A549 (cell line): ENCODE results near the gene BABAM2. TPM values are rescaled to one million over a fixed set of nuclear protein-coding genes. Genes with fewer than 3 reads are reported as not detected.

ENCODE experiments used
- ATAC-seq, 2 experiments: fragments of 200-7000 bp in 1 of 2; fragments of >200 bp in 1 of 2; cut with Nextera tagmentation in 1 of 2; cut with Tn5 transposase in 1 of 2; 3 replicates each; pipeline versions ENCODE4 v1.8.0 to v1.9.1; 2018 to 2020; ENCODE audit warnings: mild to moderate bottlenecking in 1 of 2, moderate library complexity in 1 of 2
- CTCF ChIA-PET: fragments of 300-600 bp; sonication (Branson Sonifier 250); formaldehyde crosslinking; extraction: SDS; loops from one replicate; lab custom pipeline; 2021; ENCODE audit warnings: antibody characterized with exemption, inconsistent platforms; lab: Yijun Ruan, JAX
- POLR2A ChIA-PET: fragments of 350-600 bp; formaldehyde crosslinking; extraction: SDS; loops from one replicate; lab custom pipeline; 2021; ENCODE audit warnings: antibody characterized with exemption, inconsistent platforms; lab: Yijun Ruan, JAX
- DNase-seq, 2 experiments: peaks; one replicate each; pipeline versions ENCODE4 v3.0.0 to v3.0.0-alpha.2; 2011 to 2016; ENCODE audit warnings: low read depth in 1 of 2, low spot score in 1 of 2
- FAIRE-seq: peaks from 2 replicates; lab custom pipeline; 2011; peaks lifted over from hg19 to GRCh38; lab: Jason Lieb, UNC
- H3K27ac ChIP-seq, 2 experiments: fragments of >200 bp; sonication (Bioruptor Twin); formaldehyde crosslinking; 3 replicates each; pipeline ENCODE4 v1.5.1; 2016 to 2017
- H3K4me1 ChIP-seq: fragments of >200 bp; sonication (Bioruptor Twin); formaldehyde crosslinking; 3 replicates; pipeline ENCODE4 v1.6.1; 2016
- H3K4me2 ChIP-seq: fragments of >200 bp; sonication (Bioruptor Twin); formaldehyde crosslinking; 3 replicates; pipeline ENCODE4 v1.6.1; 2016
- H3K4me3 ChIP-seq: fragments of >200 bp; sonication (Bioruptor Twin); formaldehyde crosslinking; 3 replicates; pipeline ENCODE4 v1.5.1; 2016
- H3K9me3 ChIP-seq: fragments of >200 bp; sonication (Bioruptor Twin); formaldehyde crosslinking; 3 replicates; pipeline ENCODE4 v1.6.1; 2016
- BHLHE40 ChIP-seq: IDR thresholded peaks from 2 replicates; pipeline ENCODE4 v1.6.1; 2012; ENCODE audit warnings: low read depth, low read length, inconsistent platforms
- CEBPB ChIP-seq, 2 experiments: fragments of >200 bp in 1 of 2; sonication (Bioruptor Twin) in 1 of 2; formaldehyde crosslinking in 1 of 2; IDR thresholded peaks; 2 replicates each; pipeline ENCODE4 v1.6.1; 2012 to 2016
- EHF ChIP-seq: fragments of 250-450 bp; sonication (Bioruptor Pico); IDR thresholded peaks from 2 replicates; pipeline ENCODE4 v1.5.0; 2020; ENCODE audit warnings: mild to moderate bottlenecking
- EHMT2 ChIP-seq: fragments of 200-600 bp; sonication (generic); IDR thresholded peaks from 2 replicates; pipeline ENCODE4 v1.6.1; 2016; ENCODE audit warnings: antibody characterized with exemption, low read depth, mild to moderate bottlenecking, moderate library complexity
- FOSB ChIP-seq: fragments of 250-450 bp; sonication (Bioruptor Pico); IDR thresholded peaks from 2 replicates; pipeline ENCODE4 v1.5.0; 2020; ENCODE audit warnings: mild to moderate bottlenecking, moderate library complexity
- HDAC2 ChIP-seq: fragments of 200-600 bp; sonication (generic); IDR thresholded peaks from 2 replicates; pipeline ENCODE4 v1.6.1; 2016
- HEYL ChIP-seq: fragments of 250-450 bp; sonication (Bioruptor Pico); IDR thresholded peaks from 2 replicates; pipeline ENCODE4 v1.8.0; 2021; ENCODE audit warnings: mild to moderate bottlenecking, moderate library complexity
- HOXB13 ChIP-seq: fragments of 250-450 bp; sonication (Bioruptor Pico); IDR thresholded peaks from 2 replicates; pipeline ENCODE4 v1.5.0; 2020; ENCODE audit warnings: low read depth, mild to moderate bottlenecking, moderate library complexity
- JUNB ChIP-seq: fragments of >200 bp; sonication (Bioruptor Twin); formaldehyde crosslinking; IDR thresholded peaks from 2 replicates; pipeline ENCODE4 v1.6.1; 2016
- KDM5A ChIP-seq: fragments of 200-600 bp; sonication (generic); IDR thresholded peaks from 2 replicates; pipeline ENCODE4 v1.6.1; 2016; ENCODE audit warnings: antibody characterized with exemption, mild to moderate bottlenecking
- MAFK ChIP-seq: fragments of 450-650 bp; IDR thresholded peaks from 2 replicates; pipeline ENCODE4 v1.6.1; 2014; ENCODE audit not compliant: partially characterized antibody
- MYC ChIP-seq: IDR thresholded peaks from 2 replicates; pipeline ENCODE4 v1.6.1; 2012; ENCODE audit warnings: mild to moderate bottlenecking, inconsistent platforms, low read length, improper control_type of control experiment, borderline replicate concordance
- NFE2L2 ChIP-seq: fragments of 150-350 bp; conservative IDR thresholded peaks from 2 replicates; pipeline ENCODE4 v1.6.1; 2014; ENCODE audit warnings: low read length
- RAD21 ChIP-seq, 2 experiments: fragments of >200 bp in 1 of 2; sonication (Bioruptor Twin) in 1 of 2; formaldehyde crosslinking in 1 of 2; IDR thresholded peaks in 1 of 2; conservative IDR thresholded peaks in 1 of 2; 2 replicates in 1 of 2; 3 replicates in 1 of 2; pipeline ENCODE4 v1.6.1; 2012 to 2018; ENCODE audit warnings: inconsistent platforms in 1 of 2
- RCOR1 ChIP-seq: fragments of 150-350 bp; IDR thresholded peaks from 2 replicates; pipeline ENCODE4 v1.6.1; 2014; ENCODE audit warnings: antibody characterized with exemption, low read length, low read depth
- RFX5 ChIP-seq: fragments of 450-650 bp; IDR thresholded peaks from 2 replicates; pipeline ENCODE4 v1.7.1; 2014; ENCODE audit warnings: antibody characterized with exemption, mild to moderate bottlenecking, moderate library complexity
- SREBF2 ChIP-seq: fragments of 450-650 bp; IDR thresholded peaks from 2 replicates; pipeline ENCODE4 v1.6.1; 2014; ENCODE audit warnings: mild to moderate bottlenecking, moderate library complexity
- TFCP2L1 ChIP-seq: fragments of 250-450 bp; sonication (Bioruptor Pico); IDR thresholded peaks from 2 replicates; pipeline ENCODE4 v1.5.0; 2021; ENCODE audit warnings: mild to moderate bottlenecking
- ZC3H11A ChIP-seq: fragments of 450-650 bp; IDR thresholded peaks from 2 replicates; pipeline ENCODE4 v1.6.1; 2014; ENCODE audit warnings: antibody characterized with exemption, mild to moderate bottlenecking
- ZFP36 ChIP-seq: fragments of 450-650 bp; IDR thresholded peaks from 2 replicates; pipeline ENCODE4 v1.6.1; 2014; ENCODE audit warnings: borderline replicate concordance; ENCODE audit not compliant: partially characterized antibody
- ZNF302 ChIP-seq: fragments of 250-450 bp; sonication (Bioruptor Pico); IDR thresholded peaks from 2 replicates; pipeline ENCODE4 v1.9.0; 2021; ENCODE audit warnings: inconsistent platforms, mild to moderate bottlenecking, moderate library complexity
- ZSCAN20 ChIP-seq: fragments of 250-450 bp; sonication (Bioruptor Pico); IDR thresholded peaks from 2 replicates; pipeline ENCODE4 v1.8.0; 2022; ENCODE audit warnings: mild to moderate bottlenecking, moderate library complexity
- WGBS: methylation state at CpG from one replicate; pipeline ENCODE4 v1.1.6; 2017; ENCODE audit errors: missing lambda C conversion rate; 5-methylcytosine and 5-hydroxymethylcytosine counted together
- polyA plus RNA-seq, 4 experiments: library from polyadenylated mRNA; depleted of rRNA in 3 of 4; stranded (reverse); fragments of >200 nt; fragmentation: RNase III in 1 of 4; extraction: RNeasy Plus Mini Kit Qiagen cat#74134 plus additional on column Dnase treatment in 1 of 4; gene quantifications; 2 replicates in 3 of 4; 3 replicates in 1 of 4; pipeline ENCODE4 v1.2.3, GENCODE V29; 2011 to 2017
- TF ChIP-seq, protein P1 (sequence below): fragments of >200 bp; sonication (Bioruptor Twin); formaldehyde crosslinking; IDR thresholded peaks from 3 replicates; pipeline ENCODE4 v1.6.1; 2016
- TF ChIP-seq, protein P2 (sequence below): fragments of >200 bp; sonication (Bioruptor Twin); formaldehyde crosslinking; IDR thresholded peaks from 2 replicates; pipeline ENCODE4 v1.6.1; 2016
- TF ChIP-seq, protein P3 (sequence below): fragments of 200-600 bp; sonication (generic); IDR thresholded peaks from 2 replicates; pipeline ENCODE4 v1.6.1; 2016; ENCODE audit warnings: antibody characterized with exemption, mild to moderate bottlenecking, moderate library complexity
- TF ChIP-seq, protein P4 (sequence below): fragments of >200 bp; sonication (Bioruptor Twin); formaldehyde crosslinking; IDR thresholded peaks from 3 replicates; pipeline ENCODE4 v1.5.1; 2016

BABAM2 gene
- polyA plus RNA-seq, 2 of the 4 experiments (the other 2 are of a cell fraction), result 53.7 to 78.4 TPM

DNA sequence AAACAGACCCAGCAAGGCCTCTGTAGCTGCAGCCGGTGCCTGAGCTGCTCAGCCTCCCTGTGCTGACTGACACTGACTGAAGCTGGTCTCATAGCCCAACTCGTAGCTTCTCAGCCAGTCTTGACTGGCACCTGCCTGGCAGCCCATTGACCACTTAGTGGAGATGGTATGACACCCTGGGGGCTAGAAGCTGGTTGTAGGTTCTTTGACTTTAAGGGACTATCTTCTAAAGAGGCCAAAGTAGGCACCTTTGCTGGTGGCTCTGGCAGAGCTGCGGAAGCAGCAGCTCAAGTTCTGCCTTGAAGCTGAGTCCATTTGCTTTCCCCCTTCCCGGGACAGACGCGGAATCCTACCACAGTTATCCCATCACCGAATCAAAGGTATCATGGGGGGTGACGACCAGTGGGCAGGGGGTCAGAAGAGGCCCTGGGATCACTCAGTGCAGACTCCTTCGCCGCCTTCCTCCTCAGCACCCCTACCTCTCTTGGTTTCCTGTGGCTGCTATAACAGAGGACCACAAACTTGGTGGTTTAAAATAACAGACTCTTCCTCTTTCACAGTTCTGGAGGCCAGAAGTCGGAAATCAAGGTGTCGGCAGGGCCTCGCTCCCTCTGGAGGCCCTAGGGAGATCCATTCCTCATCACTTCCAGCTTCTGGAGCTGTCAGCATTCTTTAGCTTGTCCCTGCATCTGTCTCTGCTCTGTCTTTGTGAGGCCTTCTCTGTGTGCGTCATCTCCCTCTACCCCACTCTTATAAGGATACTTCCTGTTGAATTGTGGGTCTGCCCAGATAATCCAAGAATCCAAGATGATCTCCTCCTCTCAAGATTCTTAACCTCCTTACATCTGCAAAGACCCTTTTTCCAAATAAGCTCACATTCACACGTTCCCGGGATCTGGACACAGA lies 488.4 kb downstream of the BABAM2 start (continued):
- TF ChIP-seq EHF (CRISPR knock-in tag) (no peak), HDAC2 (no peak), NFE2L2 (no peak), RFX5 (no peak), HEYL (CRISPR knock-in tag) (no peak), RCOR1 (no peak)

- CTCF ChIA-PET, result interaction anchor here (0.6 to 3.3 kb wide), 12 partner anchors 9 to 697 kb away, joined by 3 to 10 read pairs (median 4); no protein-coding TSS in a partner anchor
- TF ChIP-seq, protein P1, sequence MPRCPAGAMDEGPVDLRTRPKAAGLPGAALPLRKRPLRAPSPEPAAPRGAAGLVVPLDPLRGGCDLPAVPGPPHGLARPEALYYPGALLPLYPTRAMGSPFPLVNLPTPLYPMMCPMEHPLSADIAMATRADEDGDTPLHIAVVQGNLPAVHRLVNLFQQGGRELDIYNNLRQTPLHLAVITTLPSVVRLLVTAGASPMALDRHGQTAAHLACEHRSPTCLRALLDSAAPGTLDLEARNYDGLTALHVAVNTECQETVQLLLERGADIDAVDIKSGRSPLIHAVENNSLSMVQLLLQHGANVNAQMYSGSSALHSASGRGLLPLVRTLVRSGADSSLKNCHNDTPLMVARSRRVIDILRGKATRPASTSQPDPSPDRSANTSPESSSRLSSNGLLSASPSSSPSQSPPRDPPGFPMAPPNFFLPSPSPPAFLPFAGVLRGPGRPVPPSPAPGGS, result no peak
- TF ChIP-seq KDM5A (no peak), ZFP36 (no peak), SREBF2 (no peak), RAD21 (conservative IDR thresholded peaks at IDR 0.05 in 1 of 2, IDR thresholded peaks at IDR 0.05 in 1 of 2) (no peak), CEBPB (IDR thresholded peaks at IDR 0.05) (no peak), HDAC2 (no peak), ZNF302 (CRISPR knock-in tag) (no peak), MAFK (no peak), ZSCAN20 (CRISPR knock-in tag) (no peak), FOSB (CRISPR knock-in tag) (no peak), MYC (no peak), BHLHE40 (no peak), TFCP2L1 (CRISPR knock-in tag) (no peak), HOXB13 (CRISPR knock-in tag) (no peak)
- TF ChIP-seq, protein P2, sequence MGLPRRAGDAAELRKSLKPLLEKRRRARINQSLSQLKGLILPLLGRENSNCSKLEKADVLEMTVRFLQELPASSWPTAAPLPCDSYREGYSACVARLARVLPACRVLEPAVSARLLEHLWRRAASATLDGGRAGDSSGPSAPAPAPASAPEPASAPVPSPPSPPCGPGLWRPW, result no peak
- H3K4me1 ChIP-seq, result peaks cover 17% of the 10 kb centered on the region; the same call in 2 of the 3 replicates
- H3K27ac ChIP-seq, result peak overlapping the region in 1 of 2 experiments; percentile 46; a peak in 1 of 6 replicates
- H3K4me2 ChIP-seq, result no peak overlapping the region
- no peak overlapping the region for H3K4me3 ChIP-seq
- DNase-seq (no peak), FAIRE-seq (no peak), ATAC-seq (no peak)
- WGBS, result 83% methylated on average over 6 of the region's 6 CpGs
- no peaks in the 10 kb centered on the region for H3K9me3 ChIP-seq
- POLR2A ChIA-PET, result no interaction called here
Measured at GRCh38 chr2:28380219-28380618, 489.7 kb downstream of the BABAM2 start.

DNA sequence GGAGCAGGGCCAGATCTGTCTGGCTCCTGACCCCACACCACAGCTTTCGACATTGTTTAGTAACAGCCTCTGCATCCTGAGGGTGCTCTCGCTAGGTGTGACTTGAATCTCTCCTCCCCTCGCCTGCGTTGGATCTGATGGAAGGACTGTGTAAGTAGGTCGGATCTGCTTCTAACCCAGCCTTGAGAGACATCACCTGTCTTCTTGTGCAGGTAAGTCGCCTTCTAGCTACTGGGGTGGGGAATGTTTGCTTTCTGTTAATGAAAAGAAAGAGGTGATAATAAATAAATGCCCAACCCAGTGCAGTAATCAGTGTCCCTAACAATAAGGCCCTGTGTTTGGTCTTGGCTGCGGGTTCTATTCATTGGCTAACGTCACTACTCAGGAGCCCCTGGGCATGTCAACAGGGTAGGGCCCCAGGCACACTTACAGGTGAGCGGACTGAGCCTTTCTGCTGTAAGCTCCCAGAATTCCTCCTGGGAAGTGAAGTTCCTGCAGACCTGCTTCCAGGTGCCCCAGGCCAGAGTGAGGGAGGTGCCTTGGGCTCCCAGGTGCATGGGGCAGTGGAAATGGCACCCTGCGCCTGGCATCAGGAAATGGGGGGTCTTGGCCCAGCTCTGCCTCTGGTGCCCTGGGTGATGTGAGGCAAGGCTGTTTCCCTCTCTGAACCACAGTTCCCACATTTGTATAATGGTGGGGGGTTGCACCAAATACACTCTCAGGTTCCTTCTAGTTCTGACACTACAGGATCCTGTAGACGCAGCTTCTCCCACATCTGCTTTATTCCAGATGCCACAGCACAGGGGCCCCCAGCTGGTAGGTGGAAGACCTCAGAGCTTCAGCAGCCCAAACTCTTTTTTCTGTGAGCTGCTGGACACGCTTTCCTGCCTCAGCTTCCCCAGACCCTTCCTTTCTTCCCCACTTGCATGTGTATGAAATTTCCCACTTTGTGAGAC lies 491.0 kb downstream of the BABAM2 start:
- Histone ChIP-seq H3K27ac (peak overlapping the region in 1 of 2 experiments; percentile 46; a peak in 1 of 6 replicates), H3K4me2 (no peak overlapping the region), H3K9me3 (no peaks in the 10 kb centered on the region), H3K4me1 (peaks cover 17% of the 10 kb centered on the region; the same call in 2 of the 3 replicates), H3K4me3 (no peak overlapping the region)
- 88% methylated on average over 12 of the region's 12 CpGs for WGBS
- POLR2A ChIA-PET, result interaction anchor here (0.8 kb wide), 1 partner anchor 9 kb away, joined by 3 read pairs; no protein-coding TSS in a partner anchor
- DNase-seq, result no peak
- no peak for FAIRE-seq
- ATAC-seq, result no peak
- CTCF ChIA-PET, result interaction anchor here (0.8 to 2.3 kb wide), 9 partner anchors 8 to 678 kb away, joined by 3 to 12 read pairs (median 4); no protein-coding TSS in a partner anchor
- TF ChIP-seq BHLHE40 (no peak), EHMT2 (no peak), JUNB (no peak), ZC3H11A (no peak)
- TF ChIP-seq, protein P3, sequence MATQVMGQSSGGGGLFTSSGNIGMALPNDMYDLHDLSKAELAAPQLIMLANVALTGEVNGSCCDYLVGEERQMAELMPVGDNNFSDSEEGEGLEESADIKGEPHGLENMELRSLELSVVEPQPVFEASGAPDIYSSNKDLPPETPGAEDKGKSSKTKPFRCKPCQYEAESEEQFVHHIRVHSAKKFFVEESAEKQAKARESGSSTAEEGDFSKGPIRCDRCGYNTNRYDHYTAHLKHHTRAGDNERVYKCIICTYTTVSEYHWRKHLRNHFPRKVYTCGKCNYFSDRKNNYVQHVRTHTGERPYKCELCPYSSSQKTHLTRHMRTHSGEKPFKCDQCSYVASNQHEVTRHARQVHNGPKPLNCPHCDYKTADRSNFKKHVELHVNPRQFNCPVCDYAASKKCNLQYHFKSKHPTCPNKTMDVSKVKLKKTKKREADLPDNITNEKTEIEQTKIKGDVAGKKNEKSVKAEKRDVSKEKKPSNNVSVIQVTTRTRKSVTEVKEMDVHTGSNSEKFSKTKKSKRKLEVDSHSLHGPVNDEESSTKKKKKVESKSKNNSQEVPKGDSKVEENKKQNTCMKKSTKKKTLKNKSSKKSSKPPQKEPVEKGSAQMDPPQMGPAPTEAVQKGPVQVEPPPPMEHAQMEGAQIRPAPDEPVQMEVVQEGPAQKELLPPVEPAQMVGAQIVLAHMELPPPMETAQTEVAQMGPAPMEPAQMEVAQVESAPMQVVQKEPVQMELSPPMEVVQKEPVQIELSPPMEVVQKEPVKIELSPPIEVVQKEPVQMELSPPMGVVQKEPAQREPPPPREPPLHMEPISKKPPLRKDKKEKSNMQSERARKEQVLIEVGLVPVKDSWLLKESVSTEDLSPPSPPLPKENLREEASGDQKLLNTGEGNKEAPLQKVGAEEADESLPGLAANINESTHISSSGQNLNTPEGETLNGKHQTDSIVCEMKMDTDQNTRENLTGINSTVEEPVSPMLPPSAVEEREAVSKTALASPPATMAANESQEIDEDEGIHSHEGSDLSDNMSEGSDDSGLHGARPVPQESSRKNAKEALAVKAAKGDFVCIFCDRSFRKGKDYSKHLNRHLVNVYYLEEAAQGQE, result no peak
- TF ChIP-seq, protein P2, result no peak
- TF ChIP-seq, protein P4, sequence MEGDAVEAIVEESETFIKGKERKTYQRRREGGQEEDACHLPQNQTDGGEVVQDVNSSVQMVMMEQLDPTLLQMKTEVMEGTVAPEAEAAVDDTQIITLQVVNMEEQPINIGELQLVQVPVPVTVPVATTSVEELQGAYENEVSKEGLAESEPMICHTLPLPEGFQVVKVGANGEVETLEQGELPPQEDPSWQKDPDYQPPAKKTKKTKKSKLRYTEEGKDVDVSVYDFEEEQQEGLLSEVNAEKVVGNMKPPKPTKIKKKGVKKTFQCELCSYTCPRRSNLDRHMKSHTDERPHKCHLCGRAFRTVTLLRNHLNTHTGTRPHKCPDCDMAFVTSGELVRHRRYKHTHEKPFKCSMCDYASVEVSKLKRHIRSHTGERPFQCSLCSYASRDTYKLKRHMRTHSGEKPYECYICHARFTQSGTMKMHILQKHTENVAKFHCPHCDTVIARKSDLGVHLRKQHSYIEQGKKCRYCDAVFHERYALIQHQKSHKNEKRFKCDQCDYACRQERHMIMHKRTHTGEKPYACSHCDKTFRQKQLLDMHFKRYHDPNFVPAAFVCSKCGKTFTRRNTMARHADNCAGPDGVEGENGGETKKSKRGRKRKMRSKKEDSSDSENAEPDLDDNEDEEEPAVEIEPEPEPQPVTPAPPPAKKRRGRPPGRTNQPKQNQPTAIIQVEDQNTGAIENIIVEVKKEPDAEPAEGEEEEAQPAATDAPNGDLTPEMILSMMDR, result no peak
